COLO829 (cell line): ENCODE measurements around the gene OPRD1.
A peak's percentile ranks its signal among the peaks of the same experiment; 100 is the strongest.
"Not testable (repeated sequence)": the region's sequence is repeated elsewhere in the genome, so short reads cannot be mapped to it uniquely, and the experiment has no call there.

ENCODE experiments used
- DNase-seq: peaks from one replicate; pipeline ENCODE4 v3.0.0; 2012; ENCODE audit warnings: low spot score

The OPRD1 gene

GRCh38 chr1:28847207-28847606 lies 35.2 kb downstream of the OPRD1 start:
- DNase-seq: not testable (repeated sequence)

- no peak for DNase-seq
These were observed 36.4 kb downstream of the OPRD1 start for GRCh38 chr1:28848416-28848815.

GRCh38 chr1:28853093-28853742 lies 41.2 kb downstream of the OPRD1 start:
- no peak for DNase-seq

- not testable (repeated sequence) for DNase-seq
These were observed 42.4 kb downstream of the OPRD1 start for GRCh38 chr1:28854406-28854805.

- no peak for DNase-seq
These were observed 43.1 kb downstream of the OPRD1 start for GRCh38 chr1:28855046-28855445.

GRCh38 chr1:28855469-28855951 lies 43.5 kb downstream of the OPRD1 start:
- peak; percentile 68 for DNase-seq

GRCh38 chr1:28855969-28856368 lies 44.0 kb downstream of the OPRD1 start:
- no peak for DNase-seq

GRCh38 chr1:28860332-28861073 lies 48.5 kb downstream of the OPRD1 start:
- peak; percentile 85 for DNase-seq

GRCh38 chr1:28862571-28863403 lies 50.8 kb downstream of the OPRD1 start:
- no peak for DNase-seq

GRCh38 chr1:28864695-28865094 lies 52.7 kb downstream of the OPRD1 start:
- no peak for DNase-seq

- DNase-seq: no peak
These were observed 54.2 kb downstream of the OPRD1 start for GRCh38 chr1:28865997-28866650.

- DNase-seq: no peak
These were observed 55.9 kb downstream of the OPRD1 start for GRCh38 chr1:28867850-28868249.

- no peak for DNase-seq
These were observed 58.0 kb downstream of the OPRD1 start for GRCh38 chr1:28869952-28870351.

GRCh38 chr1:28871631-28872401 lies 59.8 kb downstream of the OPRD1 start:
- no peak for DNase-seq

- not testable (repeated sequence) for DNase-seq
These were observed 63.2 kb downstream of the OPRD1 start for GRCh38 chr1:28875134-28875533.

- peak; percentile 82 for DNase-seq
These were observed 65.3 kb downstream of the OPRD1 start for GRCh38 chr1:28877132-28877781.

- DNase-seq: no peak
These were observed 66.8 kb downstream of the OPRD1 start for GRCh38 chr1:28878796-28879195.

GRCh38 chr1:28882009-28882628 lies 70.1 kb downstream of the OPRD1 start:
- DNase-seq: peak; percentile 60

GRCh38 chr1:28883242-28883616 lies 71.3 kb downstream of the OPRD1 start:
- no peak for DNase-seq

- no peak for DNase-seq
These were observed 73.5 kb downstream of the OPRD1 start for GRCh38 chr1:28885472-28885877.
